SK-N-SH (cell line): ENCODE data around the gene LGR4.

Experiments used
- EZH2phosphoT487 ChIP-seq: fragments of 200-600 bp; sonication (generic); IDR thresholded peaks from 2 replicates; pipeline ENCODE4 v1.6.1; 2017; ENCODE audit warnings: low read depth, mixed run types, mild to moderate bottlenecking, antibody characterized with exemption, moderate library complexity, borderline replicate concordance
- RAD21 ChIP-seq: IDR thresholded peaks from 2 replicates; pipeline ENCODE4 v1.6.1; 2012; ENCODE audit warnings: mild to moderate bottlenecking, low read length
- RFX5 ChIP-seq: IDR thresholded peaks from 2 replicates; pipeline ENCODE4 v1.6.1; 2012; ENCODE audit warnings: mild to moderate bottlenecking, improper control_type of control experiment, low read length
- SMC3 ChIP-seq: IDR thresholded peaks from 2 replicates; pipeline ENCODE4 v1.6.1; 2012; ENCODE audit warnings: low read depth, low read length, improper control_type of control experiment
- TCF12 ChIP-seq: IDR thresholded peaks from 2 replicates; pipeline ENCODE4 v1.4.0; 2012
- TF ChIP-seq, protein P1 (sequence below): fragments of 200-600 bp; sonication (generic); IDR thresholded peaks from 2 replicates; pipeline ENCODE4 v1.6.1; 2017; ENCODE audit warnings: antibody characterized with exemption, mild to moderate bottlenecking, moderate library complexity

DNA sequence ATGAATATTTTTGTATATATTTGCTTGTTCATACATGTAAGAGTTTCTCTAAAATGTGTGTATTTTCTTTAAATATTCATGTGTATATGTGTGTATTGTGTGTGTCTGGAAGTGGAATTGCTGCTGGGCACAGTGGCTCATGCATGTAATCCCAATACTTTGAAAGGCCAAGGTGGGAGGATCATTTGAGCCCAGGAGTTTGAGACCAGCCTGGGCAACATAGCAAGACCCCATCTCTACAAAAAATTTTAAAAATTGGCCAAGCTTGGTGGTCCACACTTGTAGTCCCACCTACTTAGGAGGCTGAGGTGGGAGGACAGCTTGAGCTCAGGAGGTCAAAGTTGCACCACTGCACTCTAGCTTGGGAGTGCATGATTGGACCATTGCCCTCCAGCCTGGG lies 4.7 kb upstream of the LGR4 start:
- TF ChIP-seq, protein P1, sequence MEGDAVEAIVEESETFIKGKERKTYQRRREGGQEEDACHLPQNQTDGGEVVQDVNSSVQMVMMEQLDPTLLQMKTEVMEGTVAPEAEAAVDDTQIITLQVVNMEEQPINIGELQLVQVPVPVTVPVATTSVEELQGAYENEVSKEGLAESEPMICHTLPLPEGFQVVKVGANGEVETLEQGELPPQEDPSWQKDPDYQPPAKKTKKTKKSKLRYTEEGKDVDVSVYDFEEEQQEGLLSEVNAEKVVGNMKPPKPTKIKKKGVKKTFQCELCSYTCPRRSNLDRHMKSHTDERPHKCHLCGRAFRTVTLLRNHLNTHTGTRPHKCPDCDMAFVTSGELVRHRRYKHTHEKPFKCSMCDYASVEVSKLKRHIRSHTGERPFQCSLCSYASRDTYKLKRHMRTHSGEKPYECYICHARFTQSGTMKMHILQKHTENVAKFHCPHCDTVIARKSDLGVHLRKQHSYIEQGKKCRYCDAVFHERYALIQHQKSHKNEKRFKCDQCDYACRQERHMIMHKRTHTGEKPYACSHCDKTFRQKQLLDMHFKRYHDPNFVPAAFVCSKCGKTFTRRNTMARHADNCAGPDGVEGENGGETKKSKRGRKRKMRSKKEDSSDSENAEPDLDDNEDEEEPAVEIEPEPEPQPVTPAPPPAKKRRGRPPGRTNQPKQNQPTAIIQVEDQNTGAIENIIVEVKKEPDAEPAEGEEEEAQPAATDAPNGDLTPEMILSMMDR = no peak
- TF ChIP-seq RFX5 = no peak
- no peak for TF ChIP-seq EZH2phosphoT487
- no peak for TF ChIP-seq RAD21
- TF ChIP-seq TCF12 = no peak
- TF ChIP-seq SMC3 = no peak
